Activated naive CD4-positive, alpha-beta T cell treated with Interleukin-2 at 50 U/mL for 16 hours (primary cell): ENCODE results near the gene SH3PXD2A.
"Not testable (repeated sequence)": the region's sequence is repeated elsewhere in the genome, so short reads cannot be mapped to it uniquely, and the experiment has no call there.

Experiments used
- DNase-seq: peaks from one replicate; pipeline ENCODE4 v3.0.0-alpha.2; 2020

The SH3PXD2A gene

GRCh38 chr10:103616705-103617601 lies 238.4 kb downstream of the SH3PXD2A start:
- no peak for DNase-seq

- DNase-seq = no peak
Observed at GRCh38 chr10:103614306-103615158, 240.8 kb downstream of the SH3PXD2A start.

DNA sequence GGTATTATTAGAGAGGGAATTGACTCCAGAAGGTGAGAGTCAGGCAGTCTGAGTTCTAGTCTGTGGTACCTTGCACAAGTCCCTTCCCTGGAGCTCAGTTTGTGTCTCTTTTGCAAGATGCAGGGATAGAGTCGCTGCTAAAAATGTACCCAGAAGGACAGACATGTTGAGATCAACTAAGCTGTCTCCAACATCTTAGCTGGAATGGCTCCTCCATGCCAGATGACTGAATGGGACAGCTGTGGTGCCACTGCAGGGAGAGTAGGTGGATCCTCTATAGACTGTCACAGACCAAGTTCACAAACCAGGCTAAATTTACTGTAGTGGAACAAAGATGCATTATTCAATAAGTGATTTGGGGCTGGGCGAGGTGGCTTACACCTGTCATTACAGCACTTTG lies 241.8 kb downstream of the SH3PXD2A start:
- no peak for DNase-seq

- DNase-seq = no peak
Observed at GRCh38 chr10:103612462-103613365, 242.7 kb downstream of the SH3PXD2A start.

DNA sequence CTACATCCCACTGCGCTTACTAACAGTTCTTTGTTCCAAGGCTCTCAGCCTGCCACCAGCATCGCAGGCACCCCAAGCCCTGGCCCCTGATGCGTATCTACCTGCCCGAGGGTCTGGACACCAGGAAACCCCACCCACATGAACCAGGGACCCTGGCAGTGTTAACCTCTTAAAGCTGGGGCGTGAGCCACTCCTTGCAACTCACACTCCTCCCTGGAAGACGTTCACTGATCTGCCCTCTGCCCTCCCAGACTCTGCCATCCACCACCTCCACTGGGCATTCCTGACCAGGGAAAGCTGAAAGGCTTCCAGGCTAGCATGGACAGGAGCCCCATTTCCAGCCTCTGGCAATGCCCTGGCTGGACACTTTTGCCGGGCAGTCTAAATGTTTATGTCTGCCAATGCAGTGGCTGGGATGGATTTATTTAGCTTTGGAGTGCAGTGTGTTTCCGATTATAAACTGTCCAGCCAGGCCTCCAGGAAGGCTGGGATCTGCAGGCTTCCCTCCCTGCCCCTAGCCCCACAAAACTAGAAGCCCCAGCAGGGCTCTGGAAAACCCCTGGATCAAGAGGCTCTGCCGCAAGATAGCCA lies 244.4 kb downstream of the SH3PXD2A start:
- DNase-seq = no peak

DNA sequence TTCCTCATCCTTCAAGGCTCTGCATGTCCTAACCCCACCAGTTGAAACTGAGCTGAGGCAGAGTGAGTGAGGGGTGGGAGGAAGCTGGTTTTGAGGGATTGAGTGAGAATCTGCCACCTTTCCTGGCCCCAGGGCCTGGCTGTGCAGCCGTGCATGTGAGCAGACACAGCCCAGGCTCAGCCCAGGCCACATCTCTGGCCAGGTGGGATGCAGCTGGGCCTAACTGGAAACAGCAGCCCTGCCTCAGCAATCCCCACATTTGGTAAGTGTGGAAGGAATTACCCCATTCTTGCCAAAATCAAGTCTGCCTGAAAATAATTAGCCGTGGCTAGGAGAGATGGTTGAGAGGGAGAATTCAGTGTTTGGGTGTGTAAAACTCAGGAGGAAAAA lies 245.3 kb downstream of the SH3PXD2A start:
- no peak for DNase-seq

- no peak for DNase-seq
Observed at GRCh38 chr10:103609231-103610082, 245.9 kb downstream of the SH3PXD2A start.

DNA sequence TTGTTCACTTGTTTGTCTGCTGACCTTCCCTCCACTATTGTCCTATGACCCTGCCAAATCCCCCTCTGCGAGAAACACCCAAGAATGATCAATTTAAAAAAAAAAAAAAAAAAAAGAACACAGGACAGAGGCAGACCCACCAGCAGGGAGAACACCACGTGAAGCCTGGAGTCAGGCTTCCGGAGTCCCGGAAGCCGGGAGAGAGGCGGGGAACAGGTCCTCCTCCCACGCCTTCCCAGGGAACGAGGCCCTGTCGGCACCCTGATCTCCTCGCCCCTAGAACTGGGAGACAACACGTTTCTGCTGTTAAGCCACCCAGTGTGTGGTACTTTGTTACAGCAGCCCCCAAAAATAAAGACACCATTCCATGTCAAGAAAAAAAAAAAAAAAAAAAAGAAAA lies 247.3 kb downstream of the SH3PXD2A start:
- DNase-seq = not testable (repeated sequence)

- DNase-seq = not testable (repeated sequence)
Observed at GRCh38 chr10:103607051-103607450, 248.3 kb downstream of the SH3PXD2A start.

GRCh38 chr10:103606097-103606438 lies 249.3 kb downstream of the SH3PXD2A start:
- not testable (repeated sequence) for DNase-seq

- peak; percentile 49 for DNase-seq
Observed at GRCh38 chr10:103605359-103606096, 249.8 kb downstream of the SH3PXD2A start.

DNA sequence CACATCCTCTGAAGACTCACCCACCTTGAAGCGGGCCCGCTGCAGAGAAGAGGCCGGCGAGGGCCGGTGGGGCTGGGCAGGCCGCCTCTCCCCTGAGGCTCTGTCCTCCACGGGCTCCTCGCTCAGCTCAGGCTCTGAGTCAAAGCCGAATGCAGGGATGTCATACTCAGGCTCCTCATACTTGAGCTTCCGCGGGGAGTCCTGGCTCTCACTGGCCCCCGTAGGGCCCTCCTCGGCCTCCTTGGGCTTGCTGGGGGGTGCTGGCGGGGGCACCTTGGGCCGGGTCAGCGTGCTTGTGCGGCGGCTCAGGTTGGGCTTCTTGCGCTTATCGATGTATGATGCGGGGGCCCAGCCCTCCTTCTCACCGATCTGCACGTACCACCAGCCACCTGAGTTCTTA lies 252.0 kb downstream of the SH3PXD2A start:
- no peak for DNase-seq

DNA sequence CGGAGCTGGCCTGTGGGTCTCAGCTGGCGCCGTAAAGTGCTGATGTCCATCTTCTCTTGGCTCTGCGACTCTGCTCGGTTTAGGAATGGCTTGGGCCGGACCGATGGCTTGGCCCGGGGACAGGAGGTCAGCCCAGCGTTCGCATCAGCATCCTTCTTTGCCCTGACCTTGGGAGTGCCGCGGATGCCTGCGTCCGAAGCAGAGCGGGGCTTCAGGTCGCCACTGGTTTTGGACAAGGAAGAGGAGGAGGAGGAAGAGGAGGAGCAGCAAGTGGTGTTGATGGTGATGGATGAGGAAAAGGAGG lies 252.6 kb downstream of the SH3PXD2A start:
- DNase-seq = no peak

DNA sequence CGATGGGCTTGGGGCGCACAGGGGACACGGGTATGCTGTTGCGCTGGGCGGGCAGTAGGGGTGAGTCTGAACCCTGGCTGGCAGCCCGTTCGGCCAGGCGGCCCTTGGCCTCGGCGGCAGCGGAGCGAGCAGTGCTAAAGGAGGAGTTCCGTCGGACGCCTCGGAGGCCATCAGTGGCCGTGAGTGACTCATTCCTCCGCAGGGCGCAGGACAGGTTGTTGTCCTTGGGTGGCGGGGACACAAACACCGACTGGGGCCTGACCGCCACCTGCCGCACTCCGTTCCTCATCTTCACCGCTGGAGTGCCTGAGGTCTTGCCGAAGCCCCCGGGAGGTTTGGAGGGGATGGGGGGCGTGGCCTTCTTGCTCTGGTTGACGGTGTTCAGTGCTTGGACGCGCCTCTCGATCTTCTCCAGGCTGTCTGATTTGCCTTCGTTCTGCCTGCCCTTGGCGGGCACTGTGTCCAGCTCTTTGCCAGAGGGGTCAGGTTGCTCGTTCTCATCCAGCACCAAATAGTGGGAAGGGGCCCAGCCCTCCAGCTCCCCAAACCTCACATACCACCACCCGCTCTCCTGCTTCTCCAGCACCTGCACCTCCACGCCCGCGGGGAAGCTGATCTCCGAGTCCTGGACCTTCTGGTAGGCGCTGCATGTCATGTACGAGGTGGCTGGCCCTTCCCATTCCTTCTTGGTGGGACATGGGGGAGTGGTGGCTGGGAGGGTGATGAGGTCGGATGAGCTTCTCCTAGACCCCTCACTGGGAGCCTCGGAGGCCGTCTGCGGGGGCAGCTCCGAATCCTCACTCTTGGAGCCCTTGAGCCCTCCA lies 253.1 kb downstream of the SH3PXD2A start:
- no peak for DNase-seq

DNA sequence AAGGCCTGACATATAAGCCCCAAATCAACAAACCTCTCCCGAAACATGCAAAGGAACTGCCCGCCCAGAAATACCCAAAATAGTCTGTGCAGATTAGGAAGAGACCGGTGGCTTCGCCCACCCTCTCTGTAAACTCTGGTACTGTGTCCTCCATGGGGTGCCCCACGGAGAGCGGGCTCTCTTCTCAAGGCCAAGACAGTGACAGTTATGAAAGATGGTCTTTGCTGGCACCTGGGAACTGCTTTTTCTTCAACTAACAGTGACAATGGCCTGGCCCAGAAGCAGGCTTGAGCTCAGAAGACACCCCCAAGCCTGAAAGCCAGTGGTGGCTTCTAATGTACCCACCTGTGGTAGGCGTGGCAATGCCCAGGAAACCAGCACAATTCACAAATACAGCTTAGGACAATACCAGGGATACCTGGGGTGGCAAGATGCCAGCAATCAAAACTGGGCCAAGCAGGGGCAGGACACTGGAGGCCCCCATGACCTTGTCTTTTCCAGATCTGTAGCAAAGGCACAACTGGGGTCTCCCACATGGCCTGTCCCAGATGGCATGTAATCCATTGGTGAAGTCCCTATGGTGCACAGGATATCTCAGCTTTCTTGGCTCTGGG lies 254.3 kb downstream of the SH3PXD2A start:
- DNase-seq = no peak

DNA sequence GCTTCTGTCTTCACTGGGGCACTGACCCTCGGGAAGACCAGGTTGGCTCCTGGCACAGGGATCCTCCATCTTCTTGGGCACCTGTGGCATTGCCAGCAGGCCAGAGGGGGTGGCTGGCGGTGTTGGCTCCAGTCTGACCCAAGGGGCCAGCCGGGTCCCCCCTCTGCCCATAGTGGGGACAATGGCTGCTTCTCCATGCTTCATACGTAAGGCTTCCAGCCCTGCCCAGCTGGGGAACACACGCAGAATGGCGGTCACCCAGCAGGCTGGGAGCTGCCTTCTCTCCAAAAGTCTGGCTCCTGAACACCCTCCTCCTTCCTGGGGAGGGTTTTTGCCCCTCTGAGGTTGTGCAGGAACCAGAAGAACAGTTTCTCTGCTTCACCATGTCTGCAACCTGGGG lies 255.1 kb downstream of the SH3PXD2A start:
- no peak for DNase-seq

- DNase-seq = no peak
Observed at GRCh38 chr10:103599907-103600306, 255.5 kb downstream of the SH3PXD2A start.

GRCh38 chr10:103599211-103599610 lies 256.2 kb downstream of the SH3PXD2A start:
- no peak for DNase-seq

- DNase-seq = no peak
Observed at GRCh38 chr10:103598654-103599115, 256.7 kb downstream of the SH3PXD2A start.
